H9 (cell line): ENCODE results near the gene MASP2. TPM values are rescaled to one million over a fixed set of nuclear protein-coding genes. Genes with fewer than 3 reads are reported as not detected.

Experiments used
- DNase-seq: peaks from one replicate; pipeline ENCODE4 v3.0.0-alpha.2; 2017
- H2AFZ ChIP-seq: one replicate; pipeline ENCODE4 v1.6.1; 2013; ENCODE audit warnings: mild to moderate bottlenecking, low read length, control low read depth, moderate library complexity
- H2AK5ac ChIP-seq: 2 replicates; pipeline ENCODE4 v1.6.1; 2013; ENCODE audit warnings: low read length, control low read depth, mixed read lengths; ENCODE audit not compliant: insufficient read length
- H2BK120ac ChIP-seq: one replicate; pipeline ENCODE4 v1.6.1; 2013; ENCODE audit warnings: low read depth, mild to moderate bottlenecking, low read length, control low read depth, inconsistent platforms; ENCODE audit not compliant: poor library complexity, severe bottlenecking
- H2BK12ac ChIP-seq: 2 replicates; pipeline ENCODE4 v1.6.1; 2013; ENCODE audit warnings: low read length, control low read depth, mixed read lengths, low read depth; ENCODE audit not compliant: insufficient read length
- H2BK15ac ChIP-seq: 2 replicates; pipeline ENCODE4 v1.6.1; 2013; ENCODE audit warnings: low read depth, low read length, control low read depth
- H2BK20ac ChIP-seq: one replicate; pipeline ENCODE4 v1.6.1; 2013; ENCODE audit warnings: low read depth, mild to moderate bottlenecking, low read length, control low read depth, inconsistent platforms; ENCODE audit not compliant: poor library complexity, severe bottlenecking
- H2BK5ac ChIP-seq: 2 replicates; pipeline ENCODE4 v1.6.1; 2013; ENCODE audit warnings: low read length, control low read depth, mixed read lengths; ENCODE audit not compliant: insufficient read length
- H3K14ac ChIP-seq: 2 replicates; pipeline ENCODE4 v1.6.1; 2013; ENCODE audit warnings: low read length, control low read depth; ENCODE audit not compliant: insufficient read depth
- H3K18ac ChIP-seq: 2 replicates; pipeline ENCODE4 v1.6.1; 2013; ENCODE audit warnings: low read depth, mild to moderate bottlenecking, mixed read lengths, low read length, control low read depth; ENCODE audit not compliant: insufficient read length
- H3K23ac ChIP-seq: 2 replicates; pipeline ENCODE4 v1.6.1; 2013; ENCODE audit warnings: low read length, control low read depth, mixed read lengths, low read depth; ENCODE audit not compliant: insufficient read length
- H3K23me2 ChIP-seq: 2 replicates; pipeline ENCODE4 v1.6.1; 2013; ENCODE audit warnings: low read depth, mild to moderate bottlenecking, mixed read lengths, low read length, control low read depth; ENCODE audit not compliant: insufficient read length, poor library complexity, severe bottlenecking
- H3K27ac ChIP-seq: 2 replicates; pipeline ENCODE4 v1.5.1; 2013; ENCODE audit warnings: low read length, control low read depth, mixed read lengths, low read depth; ENCODE audit not compliant: insufficient read length
- H3K27me3 ChIP-seq: 2 replicates; pipeline ENCODE4 v1.6.1; 2013; ENCODE audit warnings: low read length, control low read depth, inconsistent platforms; ENCODE audit not compliant: insufficient read depth
- H3K4ac ChIP-seq: 2 replicates; pipeline ENCODE4 v1.6.1; 2013; ENCODE audit warnings: low read depth, mild to moderate bottlenecking, control low read depth, inconsistent platforms, low read length, moderate library complexity
- H3K4me1 ChIP-seq: 2 replicates; pipeline ENCODE4 v1.6.1; 2013; ENCODE audit warnings: low read length, control low read depth, inconsistent platforms; ENCODE audit not compliant: insufficient read depth
- H3K4me2 ChIP-seq: 2 replicates; pipeline ENCODE4 v1.6.1; 2013; ENCODE audit warnings: low read length, control low read depth, mixed read lengths; ENCODE audit not compliant: insufficient read length, insufficient read depth
- H3K56ac ChIP-seq: 2 replicates; pipeline ENCODE4 v1.6.1; 2013; ENCODE audit warnings: low read depth, mild to moderate bottlenecking, mixed read lengths, low read length, control low read depth; ENCODE audit not compliant: insufficient read length
- H3K79me1 ChIP-seq: 2 replicates; pipeline ENCODE4 v1.6.1; 2013; ENCODE audit warnings: low read depth, mild to moderate bottlenecking, moderate library complexity, low read length, control low read depth, inconsistent platforms; ENCODE audit not compliant: insufficient read depth, poor library complexity, severe bottlenecking
- H3K79me2 ChIP-seq: 2 replicates; pipeline ENCODE4 v1.6.1; 2013; ENCODE audit warnings: low read length, control low read depth, inconsistent platforms; ENCODE audit not compliant: insufficient read depth
- H3K9ac ChIP-seq: 2 replicates; pipeline ENCODE4 v1.6.1; 2013; ENCODE audit warnings: low read length, control low read depth, mixed read lengths; ENCODE audit not compliant: insufficient read length; ENCODE audit errors: extremely low read depth
- H3K9me3 ChIP-seq: one replicate; pipeline ENCODE4 v1.6.1; 2013; ENCODE audit warnings: low read depth, low read length, inconsistent platforms; ENCODE audit not compliant: control insufficient read depth
- H3T11ph ChIP-seq: one replicate; pipeline ENCODE4 v1.6.1; 2013; ENCODE audit warnings: mild to moderate bottlenecking, low read length, control low read depth, inconsistent platforms
- H4K20me1 ChIP-seq: one replicate; pipeline ENCODE4 v1.6.1; 2013; ENCODE audit not compliant: control insufficient read depth, insufficient read length, insufficient read depth
- H4K5ac ChIP-seq: 2 replicates; pipeline ENCODE4 v1.6.1; 2013; ENCODE audit warnings: low read depth, mild to moderate bottlenecking, mixed read lengths, low read length, control low read depth; ENCODE audit not compliant: insufficient read length
- H4K8ac ChIP-seq: replicated peaks from 2 replicates; pipeline ENCODE4 v1.6.1; 2013; ENCODE audit warnings: low read length, control low read depth, mixed read lengths, low read depth; ENCODE audit not compliant: insufficient read length
- H4K91ac ChIP-seq: 2 replicates; pipeline ENCODE4 v1.6.1; 2013; ENCODE audit warnings: low read depth, mild to moderate bottlenecking, moderate library complexity, mixed read lengths, low read length, control low read depth; ENCODE audit not compliant: insufficient read length
- H3K27ac Mint-ChIP-seq, 3 experiments: 2 replicates in 2 of 3; 3 replicates in 1 of 3; pipeline ENCODE4 v1.8.0; 2020 to 2021; ENCODE audit warnings: mixed read lengths in 3 of 3, mild to moderate bottlenecking in 1 of 3, moderate library complexity in 1 of 3
- H3K27me3 Mint-ChIP-seq: 2 replicates; pipeline ENCODE4 v1.8.0; 2021; ENCODE audit warnings: low read depth, mild to moderate bottlenecking, moderate library complexity, mixed read lengths
- H3K36me3 Mint-ChIP-seq, 3 experiments: 2 replicates in 2 of 3; 3 replicates in 1 of 3; pipeline ENCODE4 v1.8.0; 2020 to 2021; ENCODE audit warnings: low read depth in 3 of 3, mixed read lengths in 3 of 3; ENCODE audit not compliant: insufficient read depth in 1 of 3
- H3K4me1 Mint-ChIP-seq, 2 experiments: 2 replicates each; pipeline ENCODE4 v1.8.0; 2020; ENCODE audit warnings: mixed read lengths in 2 of 2
- H3K4me3 Mint-ChIP-seq, 2 experiments: 2 replicates in 1 of 2; 3 replicates in 1 of 2; pipeline ENCODE4 v1.8.0; 2020 to 2021; ENCODE audit warnings: mild to moderate bottlenecking in 2 of 2, mixed read lengths in 2 of 2, moderate library complexity in 1 of 2
- H3K9me3 Mint-ChIP-seq, 2 experiments: 2 replicates in 1 of 2; 3 replicates in 1 of 2; pipeline ENCODE4 v1.8.0; 2020; ENCODE audit warnings: mild to moderate bottlenecking in 2 of 2, mixed read lengths in 2 of 2, moderate library complexity in 1 of 2
- CTCF ChIP-seq: fragments of 200-600 bp; sonication (generic); conservative IDR thresholded peaks from 3 replicates; pipeline ENCODE4 v1.8.0; 2021; ENCODE audit warnings: antibody characterized with exemption, mild to moderate bottlenecking
- WGBS: extraction: QIAGEN DNeasy Blood & Tissue Kit; methylation state at CpG from one replicate; pipeline ENCODE4 v1.1.7; 2013; ENCODE audit warnings: missing lambda C conversion rate, low lambda C conversion rate, mixed read lengths; ENCODE audit not compliant: insufficient read length; ENCODE audit errors: extremely low coverage; 5-methylcytosine and 5-hydroxymethylcytosine counted together
- total RNA-seq: library from RNA; stranded (reverse); gene quantifications from 2 replicates; pipeline ENCODE4 v1.2.1, GENCODE V29; 2021

Gene MASP2
- total RNA-seq, 1 experiment from 2014 or later: 0.46 TPM

GRCh38 chr1:11013160-11013531 lies 33.9 kb downstream of the MASP2 start:
- no peak for DNase-seq
- Histone ChIP-seq H3K14ac (no peak overlapping the region; the same call in 1 of the 2 replicates), H3K79me1 (peaks cover 10% of the 10 kb centered on the region), H3K9ac (peak overlapping the region; percentile 99), H2BK15ac (no peak overlapping the region), H3K23ac (no peak overlapping the region), H2BK5ac (no peak overlapping the region), H4K5ac (no peak overlapping the region), H2BK12ac (no peak overlapping the region), H4K8ac (no peak overlapping the region), H4K91ac (no peak overlapping the region), H2BK20ac (no peak overlapping the region), H2AFZ (no peak overlapping the region), H3T11ph (no peak overlapping the region), H3K9me3 (no peaks in the 10 kb centered on the region), H2AK5ac (no peak overlapping the region), H3K18ac (no peak overlapping the region), H3K56ac (no peak overlapping the region), H3K23me2 (peaks cover 3% of the 10 kb centered on the region), H3K4me1 (peaks cover 5% of the 10 kb centered on the region; the same call in 1 of the 2 replicates), H3K27me3 (no peaks in the 10 kb centered on the region), H3K4ac (no peak overlapping the region), H4K20me1 (no peaks in the 10 kb centered on the region), H3K79me2 (peaks cover 12% of the 10 kb centered on the region; the same call in 1 of the 2 replicates), H3K4me2 (peak overlapping the region; percentile 88), H2BK120ac (no peak overlapping the region), H3K27ac (no peak overlapping the region)
- no CpG with 5 or more reads among the region's 11 CpGs for WGBS
- H3K9me3 Mint-ChIP-seq: no peaks in the 10 kb centered on the region
- H3K27me3 Mint-ChIP-seq: no peaks in the 10 kb centered on the region
- H3K27ac Mint-ChIP-seq: peak overlapping the region; percentile 73 to 85 (median 78); a peak in 6 of 7 replicates
- H3K36me3 Mint-ChIP-seq: peaks cover 26 to 49% (median 41%) of the 10 kb centered on the region in 3 experiments
- no peak for TF ChIP-seq CTCF
- H3K4me3 Mint-ChIP-seq: peak overlapping the region; percentile 83 to 88
- H3K4me1 Mint-ChIP-seq: peaks cover 11 to 21% of the 10 kb centered on the region in 2 experiments
